ENCODE results near the gene GNPDA1. TPM values are rescaled to one million over a fixed set of nuclear protein-coding genes. Genes with fewer than 3 reads are reported as not detected.

GNPDA1 gene
- total and polyA plus RNA-seq, 9 of the 15 experiments (the other 6 are each of a cell fraction or from before 2014, with no cell fraction given) = 14.1 to 145 (median 52.2) TPM

DNA sequence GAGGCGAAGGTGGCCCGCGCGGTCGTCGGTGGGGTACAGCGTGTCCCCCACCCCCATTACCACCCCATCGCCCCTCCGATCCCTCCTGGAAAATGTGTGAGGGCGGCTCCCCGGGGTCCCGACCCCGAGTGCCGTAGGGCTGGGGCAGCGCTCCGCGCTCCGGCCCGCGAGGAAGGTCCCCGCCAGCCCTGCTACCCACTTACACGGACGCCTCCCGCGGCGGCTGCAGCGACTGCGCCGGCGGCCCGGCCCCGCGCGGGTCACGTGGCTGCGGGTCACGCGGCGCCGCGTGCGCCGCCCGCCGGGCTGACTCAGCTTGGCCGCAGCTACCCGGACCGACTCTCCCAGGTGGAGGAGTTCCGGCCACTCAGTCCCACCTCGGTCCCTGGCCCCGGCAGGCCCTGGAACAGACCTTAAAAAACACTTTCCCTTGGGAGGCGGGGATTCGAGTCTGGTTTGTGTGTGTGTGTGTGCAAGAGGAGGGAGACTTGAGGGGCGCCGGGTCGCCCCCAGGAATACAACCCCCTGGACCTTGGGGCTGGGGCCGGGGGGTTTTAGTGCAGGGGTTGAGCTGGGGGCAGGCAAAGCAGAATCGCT, at the start of gene GNPDA1 (continued):
- TF ChIP-seq, protein P1, sequence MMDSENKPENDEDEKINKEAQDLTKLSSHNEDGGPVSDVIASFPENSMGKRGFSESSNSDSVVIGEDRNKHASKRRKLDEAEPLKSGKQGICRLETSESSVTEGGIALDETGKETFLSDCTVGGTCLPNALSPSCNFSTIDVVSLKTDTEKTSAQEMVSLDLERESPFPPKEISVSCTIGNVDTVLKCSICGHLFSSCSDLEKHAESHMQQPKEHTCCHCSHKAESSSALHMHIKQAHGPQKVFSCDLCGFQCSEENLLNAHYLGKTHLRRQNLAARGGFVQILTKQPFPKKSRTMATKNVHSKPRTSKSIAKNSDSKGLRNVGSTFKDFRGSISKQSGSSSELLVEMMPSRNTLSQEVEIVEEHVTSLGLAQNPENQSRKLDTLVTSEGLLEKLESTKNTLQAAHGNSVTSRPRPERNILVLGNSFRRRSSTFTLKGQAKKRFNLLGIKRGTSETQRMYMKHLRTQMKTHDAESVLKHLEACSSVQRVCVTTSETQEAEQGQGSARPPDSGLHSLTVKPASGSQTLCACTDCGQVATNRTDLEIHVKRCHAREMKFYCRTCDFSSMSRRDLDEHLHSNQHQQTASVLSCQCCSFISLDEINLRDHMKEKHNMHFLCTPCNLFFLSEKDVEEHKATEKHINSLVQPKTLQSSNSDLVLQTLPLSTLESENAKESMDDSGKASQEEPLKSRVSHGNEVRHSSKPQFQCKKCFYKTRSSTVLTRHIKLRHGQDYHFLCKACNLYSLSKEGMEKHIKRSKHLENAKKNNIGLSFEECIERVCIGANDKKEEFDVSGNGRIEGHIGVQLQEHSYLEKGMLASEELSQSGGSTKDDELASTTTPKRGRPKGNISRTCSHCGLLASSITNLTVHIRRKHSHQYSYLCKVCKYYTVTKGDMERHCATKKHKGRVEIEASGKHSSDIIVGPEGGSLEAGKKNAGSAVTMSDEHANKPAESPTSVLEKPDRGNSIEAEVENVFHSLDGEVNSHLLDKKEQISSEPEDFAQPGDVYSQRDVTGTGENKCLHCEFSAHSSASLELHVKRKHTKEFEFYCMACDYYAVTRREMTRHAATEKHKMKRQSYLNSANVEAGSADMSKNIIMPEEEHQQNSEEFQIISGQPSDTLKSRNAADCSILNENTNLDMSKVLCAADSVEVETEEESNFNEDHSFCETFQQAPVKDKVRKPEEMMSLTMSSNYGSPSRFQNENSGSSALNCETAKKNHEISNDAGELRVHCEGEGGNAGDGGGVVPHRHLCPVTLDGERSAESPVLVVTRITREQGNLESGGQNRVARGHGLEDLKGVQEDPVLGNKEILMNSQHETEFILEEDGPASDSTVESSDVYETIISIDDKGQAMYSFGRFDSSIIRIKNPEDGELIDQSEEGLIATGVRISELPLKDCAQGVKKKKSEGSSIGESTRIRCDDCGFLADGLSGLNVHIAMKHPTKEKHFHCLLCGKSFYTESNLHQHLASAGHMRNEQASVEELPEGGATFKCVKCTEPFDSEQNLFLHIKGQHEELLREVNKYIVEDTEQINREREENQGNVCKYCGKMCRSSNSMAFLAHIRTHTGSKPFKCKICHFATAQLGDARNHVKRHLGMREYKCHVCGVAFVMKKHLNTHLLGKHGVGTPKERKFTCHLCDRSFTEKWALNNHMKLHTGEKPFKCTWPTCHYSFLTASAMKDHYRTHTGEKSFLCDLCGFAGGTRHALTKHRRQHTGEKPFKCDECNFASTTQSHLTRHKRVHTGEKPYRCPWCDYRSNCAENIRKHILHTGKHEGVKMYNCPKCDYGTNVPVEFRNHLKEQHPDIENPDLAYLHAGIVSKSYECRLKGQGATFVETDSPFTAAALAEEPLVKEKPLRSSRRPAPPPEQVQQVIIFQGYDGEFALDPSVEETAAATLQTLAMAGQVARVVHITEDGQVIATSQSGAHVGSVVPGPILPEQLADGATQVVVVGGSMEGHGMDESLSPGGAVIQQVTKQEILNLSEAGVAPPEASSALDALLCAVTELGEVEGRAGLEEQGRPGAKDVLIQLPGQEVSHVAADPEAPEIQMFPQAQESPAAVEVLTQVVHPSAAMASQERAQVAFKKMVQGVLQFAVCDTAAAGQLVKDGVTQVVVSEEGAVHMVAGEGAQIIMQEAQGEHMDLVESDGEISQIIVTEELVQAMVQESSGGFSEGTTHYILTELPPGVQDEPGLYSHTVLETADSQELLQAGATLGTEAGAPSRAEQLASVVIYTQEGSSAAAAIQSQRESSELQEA (IDR thresholded peaks at IDR 0.05; ENCODE audit: low read depth) = no peak
- TF ChIP-seq CBX3 (IDR thresholded peaks at IDR 0.05; ENCODE audit: borderline replicate concordance in 1 of 2, low read length in 2 of 2) (no peak), TBL1XR1 (IDR thresholded peaks at IDR 0.05; ENCODE audit: low read length in 2 of 2) (no peak), CC2D1A (IDR thresholded peaks at IDR 0.05) (no peak), NFATC3 (IDR thresholded peaks at IDR 0.05) (no peak), HMGN3 (IDR thresholded peaks at IDR 0.05; ENCODE audit: borderline replicate concordance, extremely low read depth, insufficient read length, low read depth, low read length) (peak; percentile 96), HNRNPUL1 (IDR thresholded peaks at IDR 0.05; ENCODE audit: low read length) (no peak), FOXA1 (IDR thresholded peaks at IDR 0.05; ENCODE audit: borderline replicate concordance) (no peak), ZNF217 (CRISPR knock-in tag; IDR thresholded peaks at IDR 0.05) (no peak), ZNF408 (CRISPR knock-in tag; IDR thresholded peaks at IDR 0.05; ENCODE audit: low read depth) (no peak), ZNF133 (CRISPR knock-in tag; IDR thresholded peaks at IDR 0.05) (no peak), RHOXF2B (CRISPR knock-in tag; conservative IDR thresholded peaks at IDR 0.05) (no peak), BRF1 (IDR thresholded peaks at IDR 0.05; ENCODE audit: borderline replicate concordance, extremely low read depth, insufficient read length) (no peak), GABPB1 (CRISPR knock-in tag; IDR thresholded peaks at IDR 0.05) (0 out of 2 replicates have a peak, but pooled peaks have one; percentile 29), ZNF146 (CRISPR knock-in tag; IDR thresholded peaks at IDR 0.05; ENCODE audit: unreplicated experiment) (no peak), ZNF354B (CRISPR knock-in tag; IDR thresholded peaks at IDR 0.05) (no peak), ZSCAN32 (CRISPR knock-in tag; IDR thresholded peaks at IDR 0.05) (no peak), RAD51 (IDR thresholded peaks at IDR 0.05; ENCODE audit: borderline replicate concordance, low read depth) (peak; percentile 73), NFRKB (IDR thresholded peaks at IDR 0.05; ENCODE audit: low read depth) (peak; percentile 53; the same call in 1 of the 2 replicates)
- TF ChIP-seq, protein P2, sequence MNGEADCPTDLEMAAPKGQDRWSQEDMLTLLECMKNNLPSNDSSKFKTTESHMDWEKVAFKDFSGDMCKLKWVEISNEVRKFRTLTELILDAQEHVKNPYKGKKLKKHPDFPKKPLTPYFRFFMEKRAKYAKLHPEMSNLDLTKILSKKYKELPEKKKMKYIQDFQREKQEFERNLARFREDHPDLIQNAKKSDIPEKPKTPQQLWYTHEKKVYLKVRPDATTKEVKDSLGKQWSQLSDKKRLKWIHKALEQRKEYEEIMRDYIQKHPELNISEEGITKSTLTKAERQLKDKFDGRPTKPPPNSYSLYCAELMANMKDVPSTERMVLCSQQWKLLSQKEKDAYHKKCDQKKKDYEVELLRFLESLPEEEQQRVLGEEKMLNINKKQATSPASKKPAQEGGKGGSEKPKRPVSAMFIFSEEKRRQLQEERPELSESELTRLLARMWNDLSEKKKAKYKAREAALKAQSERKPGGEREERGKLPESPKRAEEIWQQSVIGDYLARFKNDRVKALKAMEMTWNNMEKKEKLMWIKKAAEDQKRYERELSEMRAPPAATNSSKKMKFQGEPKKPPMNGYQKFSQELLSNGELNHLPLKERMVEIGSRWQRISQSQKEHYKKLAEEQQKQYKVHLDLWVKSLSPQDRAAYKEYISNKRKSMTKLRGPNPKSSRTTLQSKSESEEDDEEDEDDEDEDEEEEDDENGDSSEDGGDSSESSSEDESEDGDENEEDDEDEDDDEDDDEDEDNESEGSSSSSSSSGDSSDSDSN (IDR thresholded peaks at IDR 0.05; ENCODE audit: borderline replicate concordance in 1 of 2, low read depth in 2 of 2, low read length in 2 of 2) = peak in 1 of 2 experiments; percentile 75; a peak in 1 of 4 replicates
